DMS114 treated with DMSO at 0.1 percent for 48 hours (cell line): ENCODE results near the gene CABP7.
A peak's percentile ranks its signal among the peaks of the same experiment; 100 is the strongest.
"Not testable (repeated sequence)": the region's sequence is repeated elsewhere in the genome, so short reads cannot be mapped to it uniquely, and the experiment has no call there.

ENCODE experiments used
- DNase-seq: peaks from one replicate; lab custom pipeline; 2025; ENCODE audit not compliant: unreplicated experiment; lab: John Stamatoyannopoulos, UW

Gene CABP7

GRCh38 chr22:29747832-29748231 is 28.0 kb downstream of the CABP7 start:
- DNase-seq = no peak

DNA sequence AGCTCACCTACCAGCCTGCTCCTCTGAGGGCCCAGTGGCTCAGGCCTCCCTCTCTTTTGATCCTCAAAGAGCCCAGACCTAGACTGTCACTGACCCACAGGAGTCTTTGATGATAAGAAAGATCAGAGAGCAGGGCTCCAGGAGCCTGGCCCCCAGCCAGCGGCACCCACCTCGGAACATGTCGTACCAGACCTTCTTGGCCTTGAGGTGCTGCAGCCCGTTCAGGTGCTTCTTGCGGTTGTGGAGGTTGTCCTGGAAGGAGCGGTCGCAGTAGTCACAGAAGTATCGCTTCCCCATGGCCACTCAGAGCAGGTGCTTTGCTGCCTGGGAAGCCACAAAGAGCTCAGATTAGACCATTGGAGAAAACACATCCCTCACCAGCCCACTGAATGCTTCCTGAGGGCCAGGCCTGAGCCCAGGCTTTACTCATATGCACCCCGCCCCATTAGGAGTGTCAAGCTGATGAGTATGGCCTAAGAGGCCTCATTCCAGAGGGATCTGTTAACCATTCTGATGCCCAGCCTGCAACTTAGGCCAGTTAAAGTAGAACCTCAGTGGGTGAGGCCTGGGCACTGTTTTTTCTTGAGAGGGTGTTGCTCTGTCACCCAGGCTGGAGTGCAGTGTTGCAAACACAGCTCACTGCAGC is 28.6 kb downstream of the CABP7 start:
- no peak for DNase-seq

- DNase-seq = no peak
Measured at GRCh38 chr22:29750029-29750428, 30.2 kb downstream of the CABP7 start.

DNA sequence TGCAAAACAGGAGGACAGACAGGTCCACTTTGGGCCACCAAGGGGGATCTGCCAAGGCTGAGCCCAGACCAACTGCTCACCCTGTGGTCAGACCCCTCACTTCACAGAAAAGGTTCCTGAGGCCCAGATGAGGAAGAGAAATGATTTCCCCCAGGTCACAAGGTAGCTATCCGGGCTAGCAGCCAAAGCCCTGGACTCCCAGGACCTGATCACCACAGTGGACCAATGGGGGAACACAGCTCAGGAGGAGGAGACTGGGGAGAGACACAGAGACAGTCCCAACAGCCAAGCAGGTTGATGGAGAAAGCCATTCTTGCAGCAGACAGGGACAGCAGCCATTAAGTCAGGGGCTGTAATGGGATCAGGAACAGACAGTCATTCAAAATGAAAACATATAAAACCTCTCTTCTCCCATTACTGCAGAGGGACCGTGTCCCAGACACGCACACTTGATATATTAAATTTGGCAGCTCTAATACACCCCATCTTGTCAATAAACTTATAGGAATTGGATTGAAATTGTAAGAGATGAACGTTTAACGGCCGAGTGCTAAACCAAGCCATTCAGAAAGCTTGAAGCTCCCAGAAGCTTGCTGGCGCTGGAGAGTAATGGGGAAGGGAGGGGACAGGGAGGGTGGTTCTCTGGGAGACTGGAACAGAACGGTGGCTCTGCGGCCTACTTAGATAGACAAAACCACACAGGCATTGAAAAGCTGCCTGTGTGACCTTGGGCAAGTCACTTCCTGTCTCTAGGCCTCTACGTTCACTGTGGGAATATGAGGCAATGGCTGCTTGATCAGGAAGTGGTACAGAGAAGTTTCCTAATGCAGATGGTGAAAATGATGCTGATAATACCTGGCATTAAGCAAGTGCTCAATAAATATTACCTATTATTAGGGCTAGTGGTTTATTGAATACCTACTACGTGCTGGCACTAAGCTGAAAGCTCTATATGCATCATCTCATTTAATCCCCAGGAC is 31.0 kb downstream of the CABP7 start:
- DNase-seq = no peak

GRCh38 chr22:29751669-29752068 is 31.9 kb downstream of the CABP7 start:
- DNase-seq = no peak

DNA sequence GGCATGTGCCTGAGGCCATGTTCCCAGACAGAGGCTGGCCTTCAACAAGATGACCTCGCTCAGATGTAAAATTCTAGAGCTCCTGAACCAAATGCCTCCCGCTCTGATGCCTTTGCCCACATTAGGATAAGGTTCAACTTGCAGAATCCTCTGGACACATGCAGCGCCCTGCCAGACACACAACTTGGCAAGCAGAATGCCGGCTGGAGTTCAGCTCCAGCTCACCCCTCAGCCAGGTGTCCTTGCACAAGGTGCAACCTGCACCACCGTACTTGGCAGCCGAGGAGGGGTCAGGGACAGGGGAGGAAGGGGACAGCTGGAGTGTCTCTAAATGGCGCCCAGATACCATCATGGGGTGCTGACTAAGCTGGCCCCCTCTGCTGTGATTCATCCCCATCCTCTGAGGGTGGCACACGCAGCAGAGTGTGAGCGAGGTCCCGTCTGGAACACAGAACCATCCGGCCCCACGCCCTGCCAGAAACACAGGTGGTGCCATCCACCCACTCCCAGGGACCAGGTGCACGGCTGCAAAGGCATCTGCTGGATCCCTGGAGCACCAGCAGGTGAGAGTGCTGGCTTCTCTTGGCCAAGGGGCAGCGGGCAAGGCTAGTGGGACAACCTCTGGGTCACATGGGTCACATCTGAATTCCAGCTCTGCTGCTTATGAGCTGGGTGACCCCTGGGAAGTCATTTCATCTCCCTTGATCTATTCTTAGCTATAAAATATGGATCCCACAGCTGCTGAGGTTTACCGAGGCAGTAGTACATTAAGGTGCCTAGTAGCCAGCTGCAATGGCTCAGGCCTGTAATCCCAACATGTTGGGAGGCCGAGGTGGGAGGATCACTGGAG is 34.2 kb downstream of the CABP7 start:
- DNase-seq = no peak

GRCh38 chr22:29754658-29755395 is 35.0 kb downstream of the CABP7 start:
- DNase-seq = not testable (repeated sequence)

DNA sequence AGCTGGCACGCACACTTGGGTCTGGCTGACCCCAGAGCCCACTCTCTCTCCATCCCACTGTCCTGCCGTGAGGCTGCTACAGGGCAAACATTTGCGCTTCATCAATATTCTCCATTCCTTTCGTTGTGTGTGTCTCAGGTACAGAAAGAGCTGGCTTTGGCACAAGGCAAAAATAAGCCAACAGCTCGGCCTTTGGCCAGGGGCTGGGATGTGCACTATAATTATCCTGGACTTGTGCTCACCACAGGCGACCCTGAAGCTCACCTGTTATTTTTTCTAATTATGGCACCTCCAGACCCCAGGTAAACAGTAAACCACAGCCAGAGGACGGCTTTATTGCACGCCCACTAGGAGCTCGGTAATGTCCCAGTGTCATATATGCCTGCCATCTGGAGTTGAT is 36.1 kb downstream of the CABP7 start:
- DNase-seq = no peak

DNA sequence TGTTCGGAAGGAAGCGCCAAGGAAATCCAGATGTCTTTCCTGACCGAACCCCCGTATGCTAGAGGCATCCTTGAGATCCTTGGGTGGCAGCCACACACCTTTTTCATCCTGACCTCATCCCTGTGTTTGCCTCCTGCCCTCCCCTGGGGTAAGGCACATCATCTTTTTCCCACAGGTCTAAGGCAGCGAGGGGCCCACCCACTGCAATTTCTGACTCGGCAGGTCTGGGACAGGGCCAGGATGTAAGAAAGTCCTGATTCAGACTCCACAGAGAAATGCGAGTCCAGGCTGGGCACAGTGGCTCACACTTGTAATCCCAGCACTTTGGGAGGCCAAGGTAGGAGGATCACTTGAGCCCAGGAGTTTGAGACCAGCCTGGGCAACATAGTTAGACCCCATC is 36.5 kb downstream of the CABP7 start:
- DNase-seq = no peak

- DNase-seq = no peak
Measured at GRCh38 chr22:29757096-29757495, 37.3 kb downstream of the CABP7 start.

- no peak for DNase-seq
Measured at GRCh38 chr22:29758068-29758622, 38.3 kb downstream of the CABP7 start.

GRCh38 chr22:29758959-29759358 is 39.2 kb downstream of the CABP7 start:
- no peak for DNase-seq

GRCh38 chr22:29762263-29762662 is 42.5 kb downstream of the CABP7 start:
- no peak for DNase-seq

GRCh38 chr22:29765905-29766631 is 46.3 kb downstream of the CABP7 start:
- no peak for DNase-seq

GRCh38 chr22:29766632-29767170 is 46.9 kb downstream of the CABP7 start, which contains the start of gene ZMAT5:
Gene ZMAT5, minus strand, starts transcription at chr22:29767007. Its CDS starts 18,463 bp downstream, at chr22:29748544.
- DNase-seq = peak; percentile 92

- DNase-seq = peak; percentile 90
Measured at GRCh38 chr22:29767171-29768051, 47.6 kb downstream of the CABP7 start, which contains the start of gene UQCR10. Gene UQCR10, plus strand, starts transcription at chr22:29767369. Its CDS starts 30 bp downstream, at chr22:29767399.

- DNase-seq = no peak
Measured at GRCh38 chr22:29768052-29768693, 48.4 kb downstream of the CABP7 start.
